IMR-90 (cell line): ENCODE measurements around the gene TNS1.

Source experiments
- BHLHE40 ChIP-seq: fragments of 150-350 bp; IDR thresholded peaks from 2 replicates; pipeline ENCODE4 v1.6.1; 2016; ENCODE audit warnings: mild to moderate bottlenecking, low read depth, low read length
- CEBPB ChIP-seq: IDR thresholded peaks from 2 replicates; pipeline ENCODE4 v1.6.1; 2012; ENCODE audit warnings: low read depth, low read length, improper control_type of control experiment
- MAFK ChIP-seq: IDR thresholded peaks from 2 replicates; pipeline ENCODE4 v1.6.1; 2012; ENCODE audit warnings: low read depth, low read length, improper control_type of control experiment
- MAZ ChIP-seq: IDR thresholded peaks from 2 replicates; pipeline ENCODE4 v1.6.1; 2012; ENCODE audit warnings: low read depth, mild to moderate bottlenecking, low read length, improper control_type of control experiment, moderate library complexity, borderline replicate concordance
- MXI1 ChIP-seq: IDR thresholded peaks from 2 replicates; pipeline ENCODE4 v1.6.1; 2012; ENCODE audit warnings: low read depth, mild to moderate bottlenecking, low read length, moderate library complexity, borderline replicate concordance
- NFE2L2 ChIP-seq: fragments of 150-350 bp; IDR thresholded peaks from 2 replicates; pipeline ENCODE4 v1.6.1; 2016; ENCODE audit warnings: low read depth, mild to moderate bottlenecking, low read length
- POLR2A ChIP-seq: IDR thresholded peaks from 2 replicates; pipeline ENCODE4 v1.6.1; 2012; ENCODE audit warnings: mild to moderate bottlenecking, low read depth, low read length
- RAD21 ChIP-seq: IDR thresholded peaks from 2 replicates; pipeline ENCODE4 v1.6.1; 2012; ENCODE audit warnings: low read length, improper control_type of control experiment
- RFX5 ChIP-seq: IDR thresholded peaks from 2 replicates; pipeline ENCODE4 v1.8.0; 2012; ENCODE audit warnings: low read depth, mild to moderate bottlenecking, low read length, moderate library complexity
- TF ChIP-seq, protein P1 (sequence below): conservative IDR thresholded peaks from 2 replicates; pipeline ENCODE4 v1.5.1; 2012; ENCODE audit warnings: mild to moderate bottlenecking, low read depth, low read length, improper control_type of control experiment
- TF ChIP-seq, protein P2 (sequence below): fragments of 150-350 bp; IDR thresholded peaks from 2 replicates; pipeline ENCODE4 v1.6.1; 2017; ENCODE audit warnings: mild to moderate bottlenecking, antibody characterized with exemption, low read length, low read depth

DNA sequence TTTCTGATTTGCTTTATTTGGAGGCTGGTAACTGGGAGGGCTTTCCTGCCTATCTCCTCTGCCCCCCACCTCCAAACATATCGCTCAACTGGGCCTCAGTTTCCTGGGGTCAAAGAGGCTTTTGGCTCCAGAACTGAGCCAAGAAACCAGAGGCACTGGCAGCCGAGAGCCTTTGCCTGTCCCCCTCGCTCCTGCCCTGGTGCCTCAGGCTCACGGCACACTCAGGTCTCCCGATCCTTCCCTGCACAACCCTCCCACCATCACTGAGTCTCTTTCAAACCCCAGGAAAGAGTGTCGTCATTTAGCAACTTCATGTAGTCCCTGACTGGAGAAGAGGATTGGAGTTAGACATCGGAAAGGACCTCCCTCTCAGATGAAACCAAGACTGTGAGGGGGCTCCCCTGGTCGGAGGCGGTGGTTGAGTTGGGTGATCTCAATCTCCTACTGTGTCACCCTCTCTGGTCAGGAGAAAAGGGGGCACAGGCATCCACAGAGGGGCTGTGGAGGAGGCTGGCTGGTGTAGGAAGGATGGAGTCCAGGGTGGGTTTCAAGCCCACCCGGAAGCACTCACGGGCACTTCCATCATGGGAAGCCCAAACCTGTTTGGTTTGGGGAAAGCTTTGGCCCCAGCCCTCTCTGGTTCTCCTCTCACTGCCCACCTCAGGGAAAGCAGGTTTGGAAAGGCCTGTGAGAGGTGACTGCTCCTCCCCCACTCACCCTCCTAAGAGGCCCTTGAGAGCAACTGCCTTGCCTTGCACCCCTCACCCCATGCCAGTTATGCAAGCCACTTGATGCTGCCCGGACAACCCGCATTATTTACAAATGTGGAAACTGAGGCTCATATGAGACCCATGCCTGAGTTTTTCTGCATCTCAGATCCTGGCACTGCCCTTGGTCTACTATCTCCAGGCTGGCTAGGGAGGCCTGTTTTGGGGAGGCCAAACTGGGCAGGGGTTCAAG, 62.3 kb downstream of the TNS1 start:
- TF ChIP-seq, protein P1, sequence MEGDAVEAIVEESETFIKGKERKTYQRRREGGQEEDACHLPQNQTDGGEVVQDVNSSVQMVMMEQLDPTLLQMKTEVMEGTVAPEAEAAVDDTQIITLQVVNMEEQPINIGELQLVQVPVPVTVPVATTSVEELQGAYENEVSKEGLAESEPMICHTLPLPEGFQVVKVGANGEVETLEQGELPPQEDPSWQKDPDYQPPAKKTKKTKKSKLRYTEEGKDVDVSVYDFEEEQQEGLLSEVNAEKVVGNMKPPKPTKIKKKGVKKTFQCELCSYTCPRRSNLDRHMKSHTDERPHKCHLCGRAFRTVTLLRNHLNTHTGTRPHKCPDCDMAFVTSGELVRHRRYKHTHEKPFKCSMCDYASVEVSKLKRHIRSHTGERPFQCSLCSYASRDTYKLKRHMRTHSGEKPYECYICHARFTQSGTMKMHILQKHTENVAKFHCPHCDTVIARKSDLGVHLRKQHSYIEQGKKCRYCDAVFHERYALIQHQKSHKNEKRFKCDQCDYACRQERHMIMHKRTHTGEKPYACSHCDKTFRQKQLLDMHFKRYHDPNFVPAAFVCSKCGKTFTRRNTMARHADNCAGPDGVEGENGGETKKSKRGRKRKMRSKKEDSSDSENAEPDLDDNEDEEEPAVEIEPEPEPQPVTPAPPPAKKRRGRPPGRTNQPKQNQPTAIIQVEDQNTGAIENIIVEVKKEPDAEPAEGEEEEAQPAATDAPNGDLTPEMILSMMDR, result no peak
- TF ChIP-seq POLR2A (no peak), CEBPB (no peak), MAFK (no peak), MAZ (no peak), RFX5 (no peak), NFE2L2 (no peak), MXI1 (no peak), BHLHE40 (no peak), RAD21 (no peak)
- TF ChIP-seq, protein P2, sequence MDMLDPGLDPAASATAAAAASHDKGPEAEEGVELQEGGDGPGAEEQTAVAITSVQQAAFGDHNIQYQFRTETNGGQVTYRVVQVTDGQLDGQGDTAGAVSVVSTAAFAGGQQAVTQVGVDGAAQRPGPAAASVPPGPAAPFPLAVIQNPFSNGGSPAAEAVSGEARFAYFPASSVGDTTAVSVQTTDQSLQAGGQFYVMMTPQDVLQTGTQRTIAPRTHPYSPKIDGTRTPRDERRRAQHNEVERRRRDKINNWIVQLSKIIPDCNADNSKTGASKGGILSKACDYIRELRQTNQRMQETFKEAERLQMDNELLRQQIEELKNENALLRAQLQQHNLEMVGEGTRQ, result no peak
